HG03342 (cell line): ENCODE measurements around the gene AGO1.

Experiments
- ATAC-seq: cut with Tn5 transposase; IDR thresholded peaks from one replicate; pipeline ENCODE4 v1.9.1; 2021; ENCODE audit warnings: mild to moderate bottlenecking, moderate library complexity; ENCODE audit not compliant: unreplicated experiment

AGO1 gene

GRCh38 chr1:35902671-35903070 is 19.7 kb downstream of the AGO1 start:
- ATAC-seq = no peak

GRCh38 chr1:35914717-35915116 is 31.7 kb downstream of the AGO1 start:
- no peak for ATAC-seq

DNA sequence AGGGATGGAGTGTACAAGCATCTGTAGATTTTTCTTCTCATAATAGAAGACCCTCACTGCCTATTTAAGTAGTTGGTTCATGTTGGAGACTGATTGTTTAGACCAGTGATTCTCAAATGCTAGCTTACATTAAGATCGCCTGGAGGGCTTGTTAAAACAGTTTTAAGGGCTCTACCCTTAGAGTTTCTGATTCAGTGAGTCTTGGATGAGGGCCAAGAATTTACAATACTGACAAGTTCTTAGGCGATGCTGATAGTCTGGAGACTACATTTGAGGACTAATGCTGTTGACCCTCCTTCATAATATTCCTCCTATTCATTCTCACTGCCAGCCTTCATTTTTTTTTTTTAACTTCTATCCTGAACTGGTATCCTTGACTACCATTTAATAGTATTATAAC is 32.7 kb downstream of the AGO1 start:
- no peak for ATAC-seq

DNA sequence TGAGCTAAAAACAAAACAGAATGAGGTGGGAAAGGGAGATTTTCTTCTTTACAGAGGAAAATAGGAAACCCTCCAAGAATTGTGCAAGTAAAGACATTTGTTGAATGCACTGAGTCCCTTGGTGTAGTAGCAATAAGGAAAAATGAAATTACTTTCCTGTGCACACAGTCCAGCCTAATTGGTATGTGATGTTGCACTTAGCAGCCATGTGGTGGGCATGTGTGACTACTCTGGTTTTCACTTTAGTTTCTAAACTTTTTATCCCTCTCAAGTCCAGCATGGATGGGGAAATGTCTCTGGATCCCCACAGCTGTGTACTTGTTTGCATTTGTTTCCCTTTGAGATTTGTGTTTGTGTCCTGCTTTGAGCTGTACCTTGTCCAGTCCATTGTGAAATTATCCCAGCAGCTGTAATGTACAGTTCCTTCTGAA is 40.8 kb downstream of the AGO1 start:
- no peak for ATAC-seq

DNA sequence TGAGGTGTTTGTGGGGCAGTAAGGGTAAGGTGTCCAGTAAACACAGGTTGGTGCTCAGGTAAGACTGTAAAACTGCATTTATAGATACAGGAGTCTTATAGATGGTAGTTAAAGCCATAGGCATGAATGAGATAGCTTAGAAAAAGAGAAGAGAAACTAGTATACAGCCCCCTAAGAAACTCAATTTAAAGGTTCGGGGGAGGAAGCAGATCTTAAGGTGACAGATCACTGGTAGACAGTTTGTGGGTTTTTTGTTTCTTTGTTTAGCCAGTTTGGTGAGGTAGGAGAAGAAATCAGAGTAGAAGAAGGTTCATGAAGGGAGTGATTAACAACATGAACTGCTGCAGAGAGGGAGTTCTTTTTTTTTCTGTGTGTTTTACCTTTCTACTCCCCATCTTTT is 41.8 kb downstream of the AGO1 start:
- ATAC-seq = no peak

DNA sequence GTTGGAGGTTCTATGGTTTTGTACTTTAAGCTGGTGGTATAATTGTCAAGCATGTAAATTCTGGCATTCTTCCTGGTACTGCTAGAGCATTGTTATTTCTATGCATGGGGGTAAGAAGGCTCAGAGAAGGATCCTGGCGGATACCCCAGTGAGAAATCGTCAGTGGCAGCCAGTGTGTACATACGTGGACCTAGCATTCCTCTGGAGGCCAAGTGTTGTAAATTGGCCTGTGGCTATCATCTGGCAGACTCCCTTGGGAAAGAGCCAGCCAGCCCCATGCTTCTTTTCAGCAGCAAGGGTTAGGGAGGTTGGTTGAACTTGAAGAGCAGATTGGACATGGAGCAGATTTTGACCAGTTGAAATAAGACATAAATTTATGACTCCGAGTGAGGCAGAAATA is 42.7 kb downstream of the AGO1 start:
- no peak for ATAC-seq

GRCh38 chr1:35927472-35927871 is 44.5 kb downstream of the AGO1 start:
- ATAC-seq = no peak

GRCh38 chr1:35929730-35930592 is 47.0 kb downstream of the AGO1 start:
- ATAC-seq = no peak

DNA sequence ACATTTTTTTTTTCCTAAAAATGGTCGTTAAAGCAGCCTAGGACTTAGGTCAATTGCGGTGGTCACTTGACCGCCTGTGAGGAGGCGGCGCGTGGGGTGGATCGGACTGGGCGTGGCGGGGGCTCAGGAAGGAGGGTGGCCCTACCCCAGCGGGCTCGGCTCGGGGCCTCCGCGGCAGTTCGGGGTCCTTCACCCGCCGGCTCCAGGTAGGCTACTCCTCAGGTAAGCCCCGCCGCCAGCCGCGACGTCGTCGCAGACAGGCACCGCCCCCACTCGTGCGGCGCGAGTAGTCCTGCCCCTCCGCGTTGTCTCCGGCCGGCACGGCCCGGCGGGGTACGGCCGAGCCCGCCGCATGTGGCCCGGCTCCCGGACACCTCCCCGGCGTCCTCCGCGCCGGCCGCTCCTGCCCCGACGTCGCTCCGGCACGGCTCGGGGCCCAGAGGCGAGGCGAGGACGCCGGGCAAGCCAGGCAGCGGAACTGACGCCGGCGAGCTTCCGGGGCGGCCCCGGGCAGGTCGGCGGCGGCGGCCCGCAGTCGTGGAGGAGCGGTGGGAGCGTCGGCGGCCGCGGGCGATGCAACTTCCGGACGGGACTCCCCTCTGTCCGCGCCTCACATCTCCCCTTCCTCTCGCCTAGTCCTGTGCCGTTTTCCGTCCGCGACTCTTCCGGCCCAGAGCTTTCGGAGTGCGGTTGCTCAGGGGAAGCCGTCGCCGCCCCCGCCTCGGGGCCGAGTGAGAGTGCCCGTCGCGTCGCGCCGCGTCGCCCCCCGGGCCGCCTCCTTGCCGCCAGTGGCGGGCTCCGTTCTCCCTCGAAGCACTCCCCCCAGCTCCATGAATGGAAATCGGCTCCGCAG is 47.8 kb downstream of the AGO1 start, which contains the start of gene AGO3:
AGO3 (plus strand) TSS at position 513 of the 853 bp plus-strand sequence; CDS start at position 835, 322 bp downstream.
- ATAC-seq = peak; percentile 76

GRCh38 chr1:35931446-35932157 is 48.6 kb downstream of the AGO1 start:
- ATAC-seq = peak; percentile 30

- ATAC-seq = no peak
These were observed 49.2 kb downstream of the AGO1 start for GRCh38 chr1:35932158-35932636.

GRCh38 chr1:35932941-35933340 is 49.9 kb downstream of the AGO1 start:
- no peak for ATAC-seq

GRCh38 chr1:35935442-35936388 is 52.7 kb downstream of the AGO1 start:
- no peak for ATAC-seq

DNA sequence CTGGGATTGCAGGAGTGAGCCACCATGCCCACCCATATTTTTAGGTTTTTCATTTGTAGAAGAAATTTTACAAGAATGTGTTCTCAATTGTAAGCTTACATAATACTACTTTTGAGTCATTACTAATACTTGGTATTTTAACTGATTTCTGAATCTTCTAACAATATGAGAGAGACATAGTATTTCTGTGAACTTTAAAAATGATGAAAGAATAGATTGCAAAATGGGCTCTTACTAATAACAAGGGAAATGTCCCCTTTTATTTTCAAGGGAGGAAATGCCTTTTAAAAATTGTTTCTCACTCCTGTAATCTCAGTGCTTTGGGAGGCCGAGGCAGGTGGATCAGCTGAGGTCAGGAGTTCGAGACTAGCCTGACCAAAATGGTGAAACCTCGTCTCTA is 53.8 kb downstream of the AGO1 start:
- ATAC-seq = no peak

DNA sequence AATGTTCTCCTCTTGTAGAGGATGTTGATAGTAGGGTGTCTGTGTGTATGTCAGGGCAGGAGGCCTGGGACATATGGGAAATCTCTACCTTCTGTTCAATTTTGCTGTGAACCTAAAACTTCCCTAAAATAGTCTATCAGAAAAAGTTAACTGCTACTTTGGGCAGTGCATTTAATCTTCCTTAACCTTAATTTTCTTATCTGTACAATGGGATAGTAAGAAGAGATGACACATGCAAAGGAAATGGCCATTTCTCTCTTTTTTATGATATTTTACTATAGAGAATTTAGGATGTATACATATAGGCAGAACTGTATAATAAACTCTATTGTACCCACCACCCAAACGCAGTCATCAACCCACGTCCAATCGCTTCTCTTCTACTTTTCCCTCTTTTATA is 56.5 kb downstream of the AGO1 start:
- no peak for ATAC-seq

DNA sequence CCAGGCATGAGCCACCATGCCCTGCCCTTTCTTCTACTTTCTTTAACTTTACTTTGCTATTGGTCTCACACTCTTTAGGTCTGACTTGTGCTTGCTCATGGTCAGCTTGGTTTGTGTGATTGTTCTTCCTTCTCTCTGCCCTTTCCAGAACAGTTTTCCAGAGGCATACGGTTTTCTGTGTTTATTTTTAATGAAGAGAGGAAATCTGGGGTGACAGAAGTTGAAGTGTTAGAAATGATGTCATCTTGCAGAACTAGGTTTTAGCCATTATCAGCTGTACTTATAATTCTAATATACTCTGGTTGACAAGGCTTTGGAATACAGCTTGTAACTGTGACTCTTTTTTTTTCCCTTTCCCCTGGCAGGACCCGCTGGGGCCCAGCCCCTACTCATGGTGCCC is 62.3 kb downstream of the AGO1 start:
- ATAC-seq = no peak

- no peak for ATAC-seq
These were observed 64.5 kb downstream of the AGO1 start for GRCh38 chr1:35947547-35947946.

DNA sequence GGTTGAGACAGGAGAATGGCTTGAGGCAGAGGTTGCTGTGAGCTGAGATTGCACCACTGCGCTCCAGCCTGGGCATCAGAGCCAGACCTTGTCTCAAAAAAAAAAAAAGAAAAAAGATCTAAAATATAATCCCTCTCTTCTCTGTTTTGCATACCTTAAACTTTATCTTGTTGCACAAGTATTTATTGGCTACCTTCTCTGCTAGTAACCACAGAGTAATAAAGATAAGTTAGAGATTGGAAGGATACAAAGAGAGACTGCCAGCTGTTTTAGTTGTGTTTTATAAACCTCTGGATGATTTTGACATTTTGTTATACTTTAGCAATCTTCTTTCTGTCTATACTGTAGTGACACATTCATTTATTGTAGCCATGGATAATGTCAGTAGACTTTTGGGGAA is 75.5 kb downstream of the AGO1 start:
- ATAC-seq = no peak

DNA sequence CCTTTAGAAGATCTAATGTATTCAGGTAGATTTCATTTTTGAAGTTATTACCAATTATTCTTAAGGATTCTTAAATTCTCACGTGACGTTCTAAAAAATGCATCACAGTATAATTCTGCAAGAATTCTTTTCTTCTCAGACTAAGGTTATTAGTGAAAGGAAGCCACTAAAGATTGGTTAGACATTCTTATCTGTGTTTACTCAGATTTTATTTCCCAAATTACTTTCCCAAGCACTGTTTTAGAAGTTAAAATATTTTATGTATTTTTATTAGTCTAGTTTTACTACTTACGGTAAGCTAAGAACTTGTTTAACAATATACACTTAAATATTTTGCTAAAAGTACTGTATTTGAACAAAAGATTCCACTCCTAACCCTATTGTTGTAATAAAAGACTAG is 76.3 kb downstream of the AGO1 start:
- no peak for ATAC-seq

GRCh38 chr1:35962952-35963351 is 79.9 kb downstream of the AGO1 start:
- ATAC-seq = no peak
